Measurements from ENCODE around the gene ENPP3. TPM values are rescaled to one million over a fixed set of nuclear protein-coding genes. Genes with fewer than 3 reads are reported as not detected.

Gene ENPP3
- total and polyA plus RNA-seq, 10 of the 15 experiments (the other 5 are each of a cell fraction or from before 2014, with no cell fraction given): 0.01 TPM; not detected in 9

DNA sequence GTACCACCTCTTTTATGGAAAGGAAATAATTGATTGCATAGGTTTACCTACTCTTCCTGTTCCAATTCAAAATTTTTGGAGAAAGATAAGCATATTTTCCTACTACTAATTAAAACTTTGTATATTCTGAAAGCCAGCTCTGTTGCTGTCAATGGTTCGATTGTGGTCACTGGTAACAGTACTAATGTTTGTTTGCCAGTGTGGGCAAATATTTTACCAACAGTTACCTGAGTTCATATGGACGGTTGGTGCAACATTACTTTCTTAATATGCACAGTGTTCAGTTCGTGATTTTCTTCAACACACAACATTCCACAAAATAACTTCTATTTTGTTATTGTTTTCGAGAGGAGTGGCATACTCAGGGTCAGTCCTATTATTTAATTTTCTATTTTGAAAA, 90.8 kb downstream of the ENPP3 start:
- in situ Hi-C loops (cut with MboI): no loop called here
- POLR2A ChIA-PET: no interaction called here
- TF ChIP-seq EGR1 (IDR thresholded peaks at IDR 0.05; ENCODE audit: borderline replicate concordance in 1 of 2, low read depth in 2 of 2, low read length in 2 of 2) (no peak), PBX3 (IDR thresholded peaks at IDR 0.05; ENCODE audit: insufficient replicate concordance, low read depth, low read length) (no peak), NFIC (IDR thresholded peaks at IDR 0.05; ENCODE audit: low read depth, low read length) (no peak), IKZF1 (conservative IDR thresholded peaks at IDR 0.05) (no peak), TCF12 (IDR thresholded peaks at IDR 0.05; ENCODE audit: low read depth, low read length) (no peak), RB1 (IDR thresholded peaks at IDR 0.05; ENCODE audit: borderline replicate concordance) (no peak), REST (IDR thresholded peaks at IDR 0.05; ENCODE audit: low read depth, low read length) (no peak), FOS (IDR thresholded peaks at IDR 0.05; ENCODE audit: borderline replicate concordance, extremely low read depth, insufficient read length) (no peak), BCLAF1 (IDR thresholded peaks at IDR 0.05) (no peak), MTA3 (IDR thresholded peaks at IDR 0.05; ENCODE audit: borderline replicate concordance, low read length) (no peak), ZZZ3 (IDR thresholded peaks at IDR 0.05; ENCODE audit: control insufficient read depth, insufficient read length, low read depth) (no peak), STAT3 (IDR thresholded peaks at IDR 0.05; ENCODE audit: low read depth, low read length) (no peak), SREBF2 (IDR thresholded peaks at IDR 0.05; ENCODE audit: low read length) (no peak), SREBF1 (IDR thresholded peaks at IDR 0.05; ENCODE audit: low read length) (no peak)
- TF ChIP-seq, protein P1, sequence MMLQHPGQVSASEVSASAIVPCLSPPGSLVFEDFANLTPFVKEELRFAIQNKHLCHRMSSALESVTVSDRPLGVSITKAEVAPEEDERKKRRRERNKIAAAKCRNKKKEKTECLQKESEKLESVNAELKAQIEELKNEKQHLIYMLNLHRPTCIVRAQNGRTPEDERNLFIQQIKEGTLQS (IDR thresholded peaks at IDR 0.05; ENCODE audit: borderline replicate concordance, extremely low read depth, low read depth, low read length): no peak

More for the DNA sequence above, 90.8 kb downstream of the ENPP3 start:
- ChIA-PET CTCF (no interaction called here), SMC1A (ENCODE audit: uncharacterized antibody, unreplicated experiment) (no interaction called here), RAD21 (ENCODE audit: unreplicated experiment) (no interaction called here)
- intact Hi-C loops (cut with micrococcal nuclease; ENCODE audit: unreplicated experiment): no loop called here
- Histone ChIP-seq H2AFZ (ENCODE audit: control insufficient read depth, low read depth, low read length) (no peak overlapping the region), H3K27ac (ENCODE audit: control insufficient read depth, insufficient read depth) (no peak overlapping the region), H4K20me1 (ENCODE audit: control insufficient read depth, insufficient read depth) (no peaks in the 10 kb centered on the region), H3K79me2 (ENCODE audit: control insufficient read depth, insufficient read depth, low read length) (no peaks in the 10 kb centered on the region), H3K27me3 (replicated peaks in 1 of 2; ENCODE audit: control insufficient read depth in 2 of 2, insufficient read depth in 2 of 2, low read length in 1 of 2) (no peaks in the 10 kb centered on the region), H3K4me2 (ENCODE audit: control insufficient read depth, insufficient read depth) (no peak overlapping the region), H3K9me3 (replicated peaks; ENCODE audit: control insufficient read depth, insufficient read depth, low read length) (no peaks in the 10 kb centered on the region), H3K4me3 (no peak overlapping the region), H3K4me1 (ENCODE audit: control insufficient read depth, insufficient read depth, low read length) (no peaks in the 10 kb centered on the region), H3K9ac (ENCODE audit: control insufficient read depth, insufficient read depth, low read length) (no peak overlapping the region), H3K36me3 (ENCODE audit: control insufficient read depth in 2 of 2, insufficient read depth in 2 of 2, low read length in 1 of 2) (no peaks in the 10 kb centered on the region)
- BruUV-seq (replicated peaks): no TSS peak
- no peak for FAIRE-seq
- DNase-seq (ENCODE audit: low read depth, low spot score): no peak
- WGBS (ENCODE audit: insufficient coverage, insufficient replicate concordance, low lambda C conversion rate, missing lambda C conversion rate): 9% methylated on average over 4 of the region's 4 CpGs
- ATAC-seq: no peak

Data from GM12878 (cell line).